NT2/D1 (cell line): ENCODE data around the gene COBL.

ENCODE experiments used
- SUZ12 ChIP-seq: IDR thresholded peaks from 2 replicates; pipeline ENCODE4 v1.6.1; 2011; ENCODE audit not compliant: insufficient read length, insufficient read depth; ENCODE audit errors: extremely low read depth
- YY1 ChIP-seq: IDR thresholded peaks from 2 replicates; pipeline ENCODE4 v1.6.1; 2011; ENCODE audit not compliant: insufficient read length, insufficient read depth
- ZNF274 ChIP-seq: IDR thresholded peaks from 2 replicates; pipeline ENCODE4 v1.6.1; 2011; ENCODE audit warnings: mild to moderate bottlenecking, low read depth, low read length

- TF ChIP-seq YY1: no peak
- TF ChIP-seq ZNF274: no peak
- no peak for TF ChIP-seq SUZ12
Measured at GRCh38 chr7:51325908-51326307, 9.3 kb upstream of the COBL start.
